ENCODE data around the gene NUP160.
"Not testable (repeated sequence)": the region's sequence is repeated elsewhere in the genome, so short reads cannot be mapped to it uniquely, and the experiment has no call there.

NUP160 gene

DNA sequence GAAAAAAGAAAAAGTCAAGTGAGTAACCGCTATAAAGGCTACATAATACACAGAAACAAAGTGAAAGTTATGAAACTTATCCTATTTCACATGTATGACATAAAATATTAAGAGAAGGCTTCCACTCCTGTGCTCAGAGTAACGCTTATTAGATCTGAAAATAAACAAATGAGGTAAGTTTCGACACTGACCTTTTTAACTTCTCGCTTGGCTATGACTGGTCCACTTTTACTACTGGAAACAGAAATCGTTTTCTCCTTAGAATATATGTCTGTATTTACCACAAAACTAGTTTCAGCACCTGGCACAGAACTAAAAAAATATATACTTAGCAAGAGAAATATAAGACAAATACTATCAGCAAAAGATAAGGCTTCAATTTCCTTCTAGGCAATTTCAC is 97.4 kb downstream of the NUP160 start:
- H3K79me1 ChIP-seq (ENCODE audit: low read length) = peaks cover 3% of the 10 kb centered on the region
- no peak overlapping the region for H3K4ac ChIP-seq (ENCODE audit: low read depth, low read length)
- no peak overlapping the region for H2BK120ac ChIP-seq (ENCODE audit: low read depth, low read length)
- WGBS (ENCODE audit: extremely low coverage, insufficient coverage, low lambda C conversion rate) = no CpG with 5 or more reads among the region's 5 CpGs
- H4K8ac ChIP-seq (ENCODE audit: low read depth, low read length) = no peak overlapping the region
- no peak for DNase-seq
- no peak overlapping the region for H2AK5ac ChIP-seq (ENCODE audit: low read length)
- no peak overlapping the region for H3K9ac ChIP-seq (ENCODE audit: low read length)
- no peak overlapping the region for H3K4me3 ChIP-seq (ENCODE audit: low read length)
- H4K5ac ChIP-seq (ENCODE audit: low read length) = no peak overlapping the region
- H3K36me3 ChIP-seq (ENCODE audit: control insufficient read depth, insufficient read depth, low read length) = peaks cover 18% of the 10 kb centered on the region
- H3K56ac ChIP-seq (ENCODE audit: low read length) = no peak overlapping the region
- H2BK5ac ChIP-seq (ENCODE audit: low read length) = no peak overlapping the region
- no peaks in the 10 kb centered on the region for H3K79me2 ChIP-seq (ENCODE audit: control insufficient read depth, insufficient read depth, low read length)
- H3K23ac ChIP-seq (ENCODE audit: low read length) = no peak overlapping the region
- no peak overlapping the region for H2BK15ac ChIP-seq (replicated peaks; ENCODE audit: low read depth)
- no peaks in the 10 kb centered on the region for H3K4me1 ChIP-seq (ENCODE audit: control insufficient read depth, low read depth, low read length)
- no peaks in the 10 kb centered on the region for H3K27me3 ChIP-seq (ENCODE audit: insufficient read depth, low read length, poor library complexity)
- H3K27ac ChIP-seq (ENCODE audit: low read depth, low read length) = no peak overlapping the region
- H3K18ac ChIP-seq (ENCODE audit: low read length) = no peak overlapping the region
- H3K4me2 ChIP-seq (ENCODE audit: low read length) = no peak overlapping the region

DNA sequence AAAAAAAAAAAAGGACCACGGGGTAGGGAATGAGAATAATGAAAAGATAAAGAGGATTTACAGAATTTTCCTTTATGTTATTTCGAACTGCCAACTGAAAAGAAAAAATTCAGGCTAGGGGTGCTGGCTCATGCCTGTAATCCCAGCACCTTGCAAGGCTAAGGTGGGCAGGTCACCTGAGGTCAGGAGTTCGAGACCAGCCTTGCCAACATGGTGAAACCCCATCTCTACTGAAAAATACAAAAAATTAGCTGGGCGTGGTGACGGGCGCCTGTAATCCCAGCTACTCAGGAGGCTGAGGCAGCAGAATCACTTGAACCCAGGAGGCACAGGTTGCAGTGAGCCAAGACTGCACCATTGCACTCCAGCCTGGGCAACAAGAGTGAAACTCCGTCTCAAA is 105.7 kb downstream of the NUP160 start:
- not testable (repeated sequence) for H3K9ac ChIP-seq (ENCODE audit: low read length); H3K4me2 ChIP-seq (ENCODE audit: low read length); H3K23ac ChIP-seq (ENCODE audit: low read length); H3K79me2 ChIP-seq (ENCODE audit: control insufficient read depth, insufficient read depth, low read length); H2BK5ac ChIP-seq (ENCODE audit: low read length); H3K18ac ChIP-seq (ENCODE audit: low read length); H4K5ac ChIP-seq (ENCODE audit: low read length); H2BK120ac ChIP-seq (ENCODE audit: low read depth, low read length); H3K4me3 ChIP-seq (ENCODE audit: low read length); H3K27ac ChIP-seq (ENCODE audit: low read depth, low read length); H2AK5ac ChIP-seq (ENCODE audit: low read length); H3K27me3 ChIP-seq (ENCODE audit: insufficient read depth, low read length, poor library complexity); DNase-seq; H3K79me1 ChIP-seq (ENCODE audit: low read length); H4K8ac ChIP-seq (ENCODE audit: low read depth, low read length); H3K4ac ChIP-seq (ENCODE audit: low read depth, low read length); H3K4me1 ChIP-seq (ENCODE audit: control insufficient read depth, low read depth, low read length); H2BK15ac ChIP-seq (replicated peaks; ENCODE audit: low read depth); H3K56ac ChIP-seq (ENCODE audit: low read length)
- no CpG with 5 or more reads among the region's 7 CpGs for WGBS (ENCODE audit: extremely low coverage, insufficient coverage, low lambda C conversion rate)
- peaks cover 14% of the 10 kb centered on the region for H3K36me3 ChIP-seq (ENCODE audit: control insufficient read depth, insufficient read depth, low read length)

DNA sequence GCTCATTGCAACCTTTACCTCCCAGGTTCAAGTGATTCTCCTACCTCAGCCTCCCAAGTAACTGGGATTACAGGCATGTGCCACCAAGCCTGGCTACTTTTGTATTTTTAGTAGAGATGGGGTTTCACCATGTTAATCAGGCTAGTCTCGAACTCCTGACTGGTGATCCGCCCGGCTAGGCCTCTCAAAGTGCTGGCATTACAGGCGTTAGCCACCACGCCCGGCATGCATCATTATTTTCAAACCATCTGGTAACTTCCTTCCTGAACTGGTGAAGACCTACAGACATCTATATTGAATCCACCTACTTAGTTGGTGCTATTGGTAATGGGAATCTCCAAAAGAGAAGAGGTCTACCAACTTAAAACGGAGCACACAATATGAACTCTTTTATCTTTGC is 110.3 kb downstream of the NUP160 start:
- not testable (repeated sequence) for H3K18ac ChIP-seq (ENCODE audit: low read length); H3K4me2 ChIP-seq (ENCODE audit: low read length); H3K23ac ChIP-seq (ENCODE audit: low read length); H2AK5ac ChIP-seq (ENCODE audit: low read length); H3K4ac ChIP-seq (ENCODE audit: low read depth, low read length); H4K8ac ChIP-seq (ENCODE audit: low read depth, low read length); H4K5ac ChIP-seq (ENCODE audit: low read length); H3K36me3 ChIP-seq (ENCODE audit: control insufficient read depth, insufficient read depth, low read length); DNase-seq; H2BK5ac ChIP-seq (ENCODE audit: low read length); H3K4me1 ChIP-seq (ENCODE audit: control insufficient read depth, low read depth, low read length); H3K27me3 ChIP-seq (ENCODE audit: insufficient read depth, low read length, poor library complexity); H3K79me2 ChIP-seq (ENCODE audit: control insufficient read depth, insufficient read depth, low read length); H2BK15ac ChIP-seq (replicated peaks; ENCODE audit: low read depth); H3K9ac ChIP-seq (ENCODE audit: low read length); H2BK120ac ChIP-seq (ENCODE audit: low read depth, low read length); H3K56ac ChIP-seq (ENCODE audit: low read length); H3K79me1 ChIP-seq (ENCODE audit: low read length); H3K4me3 ChIP-seq (ENCODE audit: low read length); H3K27ac ChIP-seq (ENCODE audit: low read depth, low read length)
- no CpG with 5 or more reads among the region's 7 CpGs for WGBS (ENCODE audit: extremely low coverage, insufficient coverage, low lambda C conversion rate)

GRCh38 chr11:47732271-47732670 is 115.9 kb downstream of the NUP160 start:
- no peak overlapping the region for H3K56ac ChIP-seq (ENCODE audit: low read length)
- peaks cover 3% of the 10 kb centered on the region for H3K79me1 ChIP-seq (ENCODE audit: low read length)
- no peaks in the 10 kb centered on the region for H3K27me3 ChIP-seq (ENCODE audit: insufficient read depth, low read length, poor library complexity)
- no peak for DNase-seq
- no peaks in the 10 kb centered on the region for H3K4me1 ChIP-seq (ENCODE audit: control insufficient read depth, low read depth, low read length)
- no peaks in the 10 kb centered on the region for H3K79me2 ChIP-seq (ENCODE audit: control insufficient read depth, insufficient read depth, low read length)
- no CpG with 5 or more reads among the region's 10 CpGs for WGBS (ENCODE audit: extremely low coverage, insufficient coverage, low lambda C conversion rate)
- no peak overlapping the region for H4K8ac ChIP-seq (ENCODE audit: low read depth, low read length)
- H2BK120ac ChIP-seq (ENCODE audit: low read depth, low read length) = no peak overlapping the region
- H3K4ac ChIP-seq (ENCODE audit: low read depth, low read length) = no peak overlapping the region
- H2BK15ac ChIP-seq (replicated peaks; ENCODE audit: low read depth) = no peak overlapping the region
- no peak overlapping the region for H3K4me2 ChIP-seq (ENCODE audit: low read length)
- no peak overlapping the region for H3K9ac ChIP-seq (ENCODE audit: low read length)
- H4K5ac ChIP-seq (ENCODE audit: low read length) = no peak overlapping the region
- H3K18ac ChIP-seq (ENCODE audit: low read length) = no peak overlapping the region
- no peak overlapping the region for H3K4me3 ChIP-seq (ENCODE audit: low read length)
- no peak overlapping the region for H3K23ac ChIP-seq (ENCODE audit: low read length)
- no peak overlapping the region for H3K27ac ChIP-seq (ENCODE audit: low read depth, low read length)
- peaks cover 17% of the 10 kb centered on the region for H3K36me3 ChIP-seq (ENCODE audit: control insufficient read depth, insufficient read depth, low read length)
- no peak overlapping the region for H2BK5ac ChIP-seq (ENCODE audit: low read length)
- no peak overlapping the region for H2AK5ac ChIP-seq (ENCODE audit: low read length)

DNA sequence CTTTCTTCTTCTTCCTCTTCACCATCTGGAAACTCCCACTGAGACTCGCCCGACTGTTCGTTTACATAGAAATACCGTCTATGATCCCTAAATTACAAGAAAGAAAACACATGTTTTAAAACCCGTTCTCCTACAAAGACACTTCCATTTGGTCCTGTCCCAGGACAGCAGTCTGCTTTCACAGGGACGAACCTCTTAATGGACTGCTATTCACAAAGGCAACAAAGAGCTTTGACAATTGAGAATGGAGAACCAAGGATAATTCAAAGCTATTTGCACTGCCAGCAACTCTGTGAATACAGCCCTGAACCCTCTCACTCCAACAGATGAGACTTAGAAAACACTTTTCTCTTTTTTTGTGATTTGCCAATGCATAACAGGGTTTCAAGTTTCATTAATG is 116.7 kb downstream of the NUP160 start:
- Histone ChIP-seq H4K5ac (ENCODE audit: low read length) (no peak overlapping the region), H3K4me1 (ENCODE audit: control insufficient read depth, low read depth, low read length) (no peaks in the 10 kb centered on the region), H3K79me2 (ENCODE audit: control insufficient read depth, insufficient read depth, low read length) (no peaks in the 10 kb centered on the region), H3K18ac (ENCODE audit: low read length) (no peak overlapping the region), H3K4me3 (ENCODE audit: low read length) (no peak overlapping the region), H3K23ac (ENCODE audit: low read length) (no peak overlapping the region), H3K27me3 (ENCODE audit: insufficient read depth, low read length, poor library complexity) (no peaks in the 10 kb centered on the region), H2BK5ac (ENCODE audit: low read length) (no peak overlapping the region), H3K56ac (ENCODE audit: low read length) (no peak overlapping the region), H2BK120ac (ENCODE audit: low read depth, low read length) (no peak overlapping the region), H3K79me1 (ENCODE audit: low read length) (peaks cover 3% of the 10 kb centered on the region), H2BK15ac (replicated peaks; ENCODE audit: low read depth) (no peak overlapping the region), H3K4me2 (ENCODE audit: low read length) (no peak overlapping the region), H4K8ac (ENCODE audit: low read depth, low read length) (no peak overlapping the region), H3K36me3 (ENCODE audit: control insufficient read depth, insufficient read depth, low read length) (peaks cover 17% of the 10 kb centered on the region), H3K27ac (ENCODE audit: low read depth, low read length) (no peak overlapping the region), H2AK5ac (ENCODE audit: low read length) (no peak overlapping the region), H3K4ac (ENCODE audit: low read depth, low read length) (no peak overlapping the region), H3K9ac (ENCODE audit: low read length) (no peak overlapping the region)
- no CpG with 5 or more reads among the region's 6 CpGs for WGBS (ENCODE audit: extremely low coverage, insufficient coverage, low lambda C conversion rate)
- DNase-seq = no peak
